Endothelial cell of umbilical vein (primary cell): Measurements from ENCODE around the gene CD79B.

Experiments used
- EZH2 ChIP-seq: IDR thresholded peaks from 2 replicates; pipeline ENCODE4 v1.6.1; 2012; ENCODE audit warnings: borderline replicate concordance, low read depth, mild to moderate bottlenecking, moderate library complexity, low read length, inconsistent platforms; ENCODE audit not compliant: severe bottlenecking
- GATA2 ChIP-seq: IDR thresholded peaks from 2 replicates; pipeline ENCODE4 v1.7.0; 2011; ENCODE audit warnings: low read depth, mild to moderate bottlenecking, moderate library complexity, mixed read lengths, low read length; ENCODE audit not compliant: insufficient read length, insufficient read depth
- JUN ChIP-seq: IDR thresholded peaks from 2 replicates; pipeline ENCODE4 v1.6.1; 2011; ENCODE audit warnings: borderline replicate concordance, low read depth; ENCODE audit not compliant: insufficient read length, insufficient read depth
- MAX ChIP-seq: IDR thresholded peaks from 2 replicates; pipeline ENCODE4 v1.6.1; 2011; ENCODE audit not compliant: insufficient read depth, insufficient read length
- MYC ChIP-seq: IDR thresholded peaks from one replicate; pipeline ENCODE4 v1.6.1; 2011; ENCODE audit warnings: mild to moderate bottlenecking, low read depth, low read length
- POLR2A ChIP-seq: IDR thresholded peaks from 2 replicates; pipeline ENCODE4 v1.6.1; 2012; ENCODE audit warnings: low read depth, mild to moderate bottlenecking, control low read depth, low read length
- POLR2AphosphoS5 ChIP-seq: IDR thresholded peaks from 2 replicates; pipeline ENCODE4 v1.6.1; 2012; ENCODE audit warnings: low read depth, mild to moderate bottlenecking, control low read depth, low read length, moderate library complexity; ENCODE audit not compliant: insufficient read depth
- TF ChIP-seq, protein P1 (sequence below), 2 donors: IDR thresholded peaks; 1 replicate in 1 of 2; 2 replicates in 1 of 2; pipeline ENCODE4 v1.5.1; 2011; ENCODE audit warnings: low read length in 2 of 2, mild to moderate bottlenecking in 2 of 2, moderate library complexity in 2 of 2, control low read depth in 1 of 2, inconsistent platforms in 1 of 2, low read depth in 1 of 2; ENCODE audit not compliant: insufficient read depth in 1 of 2; ENCODE audit errors: extremely low read depth in 1 of 2

DNA sequence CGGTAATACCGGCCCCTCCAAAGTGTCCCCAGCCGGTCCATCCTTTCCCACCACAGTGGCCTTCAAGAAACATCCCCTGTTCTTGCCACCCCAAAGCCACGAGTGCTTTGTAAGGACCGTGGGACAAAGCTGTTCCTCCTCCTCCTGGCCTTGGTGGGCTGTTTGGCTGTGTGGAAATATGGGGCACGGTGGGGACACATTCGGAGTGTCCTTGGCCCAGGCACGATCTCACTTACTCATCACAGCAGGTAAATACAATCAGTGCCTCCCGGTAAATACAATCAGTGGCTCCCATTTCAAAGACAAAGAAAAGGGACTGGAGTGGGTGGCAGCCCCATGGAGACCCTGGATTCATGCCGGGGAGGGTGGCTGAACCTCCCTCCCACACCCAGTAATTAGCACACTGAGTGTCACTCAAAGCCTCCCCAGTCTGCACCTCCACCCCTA lies 30.2 kb upstream of the CD79B start:
- TF ChIP-seq POLR2AphosphoS5: no peak
- no peak for TF ChIP-seq POLR2A
- no peak for TF ChIP-seq MAX
- TF ChIP-seq, protein P1, sequence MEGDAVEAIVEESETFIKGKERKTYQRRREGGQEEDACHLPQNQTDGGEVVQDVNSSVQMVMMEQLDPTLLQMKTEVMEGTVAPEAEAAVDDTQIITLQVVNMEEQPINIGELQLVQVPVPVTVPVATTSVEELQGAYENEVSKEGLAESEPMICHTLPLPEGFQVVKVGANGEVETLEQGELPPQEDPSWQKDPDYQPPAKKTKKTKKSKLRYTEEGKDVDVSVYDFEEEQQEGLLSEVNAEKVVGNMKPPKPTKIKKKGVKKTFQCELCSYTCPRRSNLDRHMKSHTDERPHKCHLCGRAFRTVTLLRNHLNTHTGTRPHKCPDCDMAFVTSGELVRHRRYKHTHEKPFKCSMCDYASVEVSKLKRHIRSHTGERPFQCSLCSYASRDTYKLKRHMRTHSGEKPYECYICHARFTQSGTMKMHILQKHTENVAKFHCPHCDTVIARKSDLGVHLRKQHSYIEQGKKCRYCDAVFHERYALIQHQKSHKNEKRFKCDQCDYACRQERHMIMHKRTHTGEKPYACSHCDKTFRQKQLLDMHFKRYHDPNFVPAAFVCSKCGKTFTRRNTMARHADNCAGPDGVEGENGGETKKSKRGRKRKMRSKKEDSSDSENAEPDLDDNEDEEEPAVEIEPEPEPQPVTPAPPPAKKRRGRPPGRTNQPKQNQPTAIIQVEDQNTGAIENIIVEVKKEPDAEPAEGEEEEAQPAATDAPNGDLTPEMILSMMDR (IDR thresholded peaks at IDR 0.05; ENCODE audit: extremely low read depth in 1 of 2, insufficient read depth in 1 of 2, low read depth in 1 of 2, low read length in 2 of 2): no peak
- no peak for TF ChIP-seq EZH2
- TF ChIP-seq MYC: no peak
- TF ChIP-seq JUN: no peak
- no peak for TF ChIP-seq GATA2
